Endothelial cell of umbilical vein (primary cell): ENCODE measurements around the gene CCDC80. TPM values are rescaled to one million over a fixed set of nuclear protein-coding genes. Genes with fewer than 3 reads are reported as not detected.
"Not testable (repeated sequence)": the region's sequence is repeated elsewhere in the genome, so short reads cannot be mapped to it uniquely, and the experiment has no call there.

ENCODE experiments used
- BruUV-seq: library from RNA; stranded (reverse); fragments of 400-500 nt; replicated peaks from 2 replicates; lab custom pipeline; 2021; lab: Mats Ljungman, UMichigan
- CTCF ChIA-PET: fragments of 300-600, 350-600 bp; sonication (Branson Sonifier 250); formaldehyde crosslinking; loops from one replicate; lab custom pipeline; 2021; ENCODE audit warnings: antibody characterized with exemption, inconsistent platforms; lab: Charles Lee
- POLR2A ChIA-PET: fragments of 300-600, 350-600 bp; sonication (Branson Sonifier 250); formaldehyde crosslinking; loops from one replicate; lab custom pipeline; 2021; ENCODE audit warnings: antibody characterized with exemption, inconsistent platforms; lab: Charles Lee
- DNase-seq: peaks from one replicate; pipeline ENCODE4 v3.0.0-alpha.2; 2011; ENCODE audit warnings: low read depth, low spot score
- FAIRE-seq: peaks from 2 replicates; lab custom pipeline; 2011; peaks lifted over from hg19 to GRCh38; lab: Jason Lieb, UNC
- H2AFZ ChIP-seq: 2 replicates; pipeline ENCODE4 v1.6.0; 2012; ENCODE audit warnings: low read depth, low read length, control low read depth, inconsistent platforms
- H3K27ac ChIP-seq: 2 replicates; pipeline ENCODE4 v1.5.1; 2011; ENCODE audit warnings: low read depth, mild to moderate bottlenecking, control low read depth, low read length, moderate library complexity; ENCODE audit not compliant: insufficient read depth
- H3K27me3 ChIP-seq, 2 experiments: 2 replicates each; pipeline versions ENCODE4 v1.6.0 to v1.6.1; 2011; ENCODE audit warnings: low read length in 2 of 2, mixed read lengths in 1 of 2; ENCODE audit not compliant: control insufficient read depth in 2 of 2, insufficient read depth in 2 of 2
- H3K36me3 ChIP-seq, 2 experiments: 2 replicates in 1 of 2; 3 replicates in 1 of 2; pipeline ENCODE4 v1.5.1; 2011; ENCODE audit warnings: low read length in 2 of 2, mild to moderate bottlenecking in 1 of 2, moderate library complexity in 1 of 2; ENCODE audit not compliant: control insufficient read depth in 2 of 2, insufficient read depth in 2 of 2; ENCODE audit errors: extremely low read depth in 1 of 2
- H3K4me1 ChIP-seq: 3 replicates; pipeline ENCODE4 v1.5.1; 2011; ENCODE audit warnings: mild to moderate bottlenecking, low read length; ENCODE audit not compliant: control insufficient read depth, insufficient read depth; ENCODE audit errors: extremely low read depth
- H3K4me2 ChIP-seq: 2 replicates; pipeline ENCODE4 v1.6.1; 2011; ENCODE audit warnings: low read length, control low read depth, mixed read lengths; ENCODE audit not compliant: insufficient read depth
- H3K4me3 ChIP-seq, 3 experiments: fragments of 200-600 bp in 1 of 3; sonication (generic), shearing (Covaris generic) in 1 of 3; replicated peaks in 1 of 3; 2 replicates each; pipeline ENCODE4 v1.5.1; 2011 to 2016; ENCODE audit warnings: control low read depth in 3 of 3, low read length in 3 of 3, mild to moderate bottlenecking in 2 of 3, inconsistent platforms in 1 of 3, low read depth in 1 of 3, moderate library complexity in 1 of 3; ENCODE audit not compliant: insufficient read depth in 1 of 3
- H3K79me2 ChIP-seq: 2 replicates; pipeline ENCODE4 v1.6.0; 2012; ENCODE audit warnings: low read length, inconsistent platforms; ENCODE audit not compliant: control insufficient read depth, insufficient read depth
- H3K9ac ChIP-seq: replicated peaks from 2 replicates; pipeline ENCODE3; 2011; ENCODE audit warnings: low read length, control low read depth; ENCODE audit not compliant: insufficient read depth; ENCODE audit errors: extremely low read depth
- H3K9me1 ChIP-seq: replicated peaks from 3 replicates; pipeline ENCODE4 v1.6.0; 2011; ENCODE audit warnings: mild to moderate bottlenecking, low read length; ENCODE audit not compliant: control insufficient read depth, insufficient read depth; ENCODE audit errors: extremely low read depth
- H3K9me3 ChIP-seq: replicated peaks from 2 replicates; pipeline ENCODE4 v1.5.1; 2012; ENCODE audit warnings: low read length, inconsistent platforms; ENCODE audit not compliant: control insufficient read depth, insufficient read depth
- H4K20me1 ChIP-seq: replicated peaks from 2 replicates; pipeline ENCODE3; 2011; ENCODE audit warnings: mild to moderate bottlenecking, low read length; ENCODE audit not compliant: control insufficient read depth, insufficient read depth; ENCODE audit errors: extremely low read depth
- EZH2 ChIP-seq: IDR thresholded peaks from 2 replicates; pipeline ENCODE4 v1.6.1; 2012; ENCODE audit warnings: borderline replicate concordance, low read depth, mild to moderate bottlenecking, moderate library complexity, low read length, inconsistent platforms; ENCODE audit not compliant: severe bottlenecking
- FOS ChIP-seq: IDR thresholded peaks from 2 replicates; pipeline ENCODE4 v1.6.1; 2011; ENCODE audit warnings: mild to moderate bottlenecking, low read length, moderate library complexity, borderline replicate concordance; ENCODE audit not compliant: insufficient read depth
- GATA2 ChIP-seq: IDR thresholded peaks from 2 replicates; pipeline ENCODE4 v1.7.0; 2011; ENCODE audit warnings: low read depth, mild to moderate bottlenecking, moderate library complexity, mixed read lengths, low read length; ENCODE audit not compliant: insufficient read length, insufficient read depth
- JUN ChIP-seq: IDR thresholded peaks from 2 replicates; pipeline ENCODE4 v1.6.1; 2011; ENCODE audit warnings: borderline replicate concordance, low read depth; ENCODE audit not compliant: insufficient read length, insufficient read depth
- MYC ChIP-seq: IDR thresholded peaks from one replicate; pipeline ENCODE4 v1.6.1; 2011; ENCODE audit warnings: mild to moderate bottlenecking, low read depth, low read length
- POLR2A ChIP-seq: IDR thresholded peaks from 2 replicates; pipeline ENCODE4 v1.6.1; 2012; ENCODE audit warnings: low read depth, mild to moderate bottlenecking, control low read depth, low read length
- POLR2AphosphoS5 ChIP-seq: IDR thresholded peaks from 2 replicates; pipeline ENCODE4 v1.6.1; 2012; ENCODE audit warnings: low read depth, mild to moderate bottlenecking, control low read depth, low read length, moderate library complexity; ENCODE audit not compliant: insufficient read depth
- dilution Hi-C: fragments of 300-500 bp; cut with MboI; formaldehyde crosslinking; loops from one replicate; pipeline ENCODE4 v1.15.0; 2019; ENCODE audit warnings: low sequenced_read_pairs; ENCODE audit not compliant: extremely low pct_ligation_motif_present
- intact Hi-C: fragments of 100-400 bp; cut with micrococcal nuclease; formaldehyde crosslinking; loops from one replicate; pipeline ENCODE4 v1.10.0; 2022
- polyA plus RNA-seq, 4 experiments: library from polyadenylated mRNA; depleted of rRNA in 3 of 4; stranded (reverse) in 3 of 4; unstranded in 1 of 4; fragments of >200 nt; gene quantifications; 2 replicates each; pipeline versions ENCODE4 v1.2.1 to v1.2.3, GENCODE V29; 2011 to 2012; ENCODE audit warnings: missing spikeins in 1 of 4
- total RNA-seq: library from RNA; stranded (reverse); gene quantifications from 2 replicates; pipeline ENCODE4 v1.2.3, GENCODE V29; 2021
- TF ChIP-seq, protein P1 (sequence below), 2 donors: IDR thresholded peaks; 1 replicate in 1 of 2; 2 replicates in 1 of 2; pipeline ENCODE4 v1.5.1; 2011; ENCODE audit warnings: low read length in 2 of 2, mild to moderate bottlenecking in 2 of 2, moderate library complexity in 2 of 2, control low read depth in 1 of 2, inconsistent platforms in 1 of 2, low read depth in 1 of 2; ENCODE audit not compliant: insufficient read depth in 1 of 2; ENCODE audit errors: extremely low read depth in 1 of 2
- TF ChIP-seq, protein P2 (sequence below): IDR thresholded peaks from 2 replicates; pipeline ENCODE4 v1.6.1; 2011; ENCODE audit not compliant: insufficient read depth, insufficient read length

CCDC80 gene
- total and polyA plus RNA-seq, 2 donors (not counting 3 experiments of a cell fraction or from before 2014, with no cell fraction given): 28.4 to 77.2 TPM

DNA sequence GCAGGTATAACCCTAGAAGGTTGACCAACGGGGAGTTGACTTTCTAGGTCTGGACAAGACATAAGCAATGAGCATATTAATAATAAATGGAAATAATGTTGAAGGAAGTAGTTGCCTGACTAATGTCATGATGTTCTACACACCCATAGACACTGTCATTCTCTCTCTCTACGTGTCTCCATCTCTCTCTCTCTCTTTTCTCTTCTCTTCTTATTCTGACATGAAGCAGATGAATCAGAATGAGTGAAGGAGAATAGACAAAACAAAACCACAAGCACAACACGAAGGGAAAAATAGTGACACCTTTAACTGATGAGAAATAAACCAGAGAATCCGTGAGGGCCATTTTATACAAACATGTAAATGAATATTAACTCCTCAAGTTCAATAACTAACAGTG, 26.7 kb upstream of the CCDC80 start:
- POLR2A ChIA-PET: no interaction called here
- Histone ChIP-seq H3K9ac (no peak overlapping the region), H3K79me2 (no peaks in the 10 kb centered on the region), H3K9me3 (no peaks in the 10 kb centered on the region), H3K9me1 (no peaks in the 10 kb centered on the region), H4K20me1 (no peaks in the 10 kb centered on the region), H3K4me3 (no peak overlapping the region), H3K36me3 (no peaks in the 10 kb centered on the region), H2AFZ (no peak overlapping the region), H3K4me2 (no peak overlapping the region), H3K27me3 (no peaks in the 10 kb centered on the region), H3K4me1 (no peaks in the 10 kb centered on the region), H3K27ac (no peak overlapping the region)
- dilution Hi-C loops (no loop called here), intact Hi-C loops (no loop called here)
- DNase-seq (no peak), FAIRE-seq (no peak)
- no TSS peak for BruUV-seq
- CTCF ChIA-PET: interaction anchor here (1.4 to 1.5 kb wide), 2 partner anchors 10 to 15 kb away, joined by 3 to 5 read pairs; no protein-coding TSS in a partner anchor
- TF ChIP-seq, protein P1, sequence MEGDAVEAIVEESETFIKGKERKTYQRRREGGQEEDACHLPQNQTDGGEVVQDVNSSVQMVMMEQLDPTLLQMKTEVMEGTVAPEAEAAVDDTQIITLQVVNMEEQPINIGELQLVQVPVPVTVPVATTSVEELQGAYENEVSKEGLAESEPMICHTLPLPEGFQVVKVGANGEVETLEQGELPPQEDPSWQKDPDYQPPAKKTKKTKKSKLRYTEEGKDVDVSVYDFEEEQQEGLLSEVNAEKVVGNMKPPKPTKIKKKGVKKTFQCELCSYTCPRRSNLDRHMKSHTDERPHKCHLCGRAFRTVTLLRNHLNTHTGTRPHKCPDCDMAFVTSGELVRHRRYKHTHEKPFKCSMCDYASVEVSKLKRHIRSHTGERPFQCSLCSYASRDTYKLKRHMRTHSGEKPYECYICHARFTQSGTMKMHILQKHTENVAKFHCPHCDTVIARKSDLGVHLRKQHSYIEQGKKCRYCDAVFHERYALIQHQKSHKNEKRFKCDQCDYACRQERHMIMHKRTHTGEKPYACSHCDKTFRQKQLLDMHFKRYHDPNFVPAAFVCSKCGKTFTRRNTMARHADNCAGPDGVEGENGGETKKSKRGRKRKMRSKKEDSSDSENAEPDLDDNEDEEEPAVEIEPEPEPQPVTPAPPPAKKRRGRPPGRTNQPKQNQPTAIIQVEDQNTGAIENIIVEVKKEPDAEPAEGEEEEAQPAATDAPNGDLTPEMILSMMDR (IDR thresholded peaks at IDR 0.05; ENCODE audit: extremely low read depth in 1 of 2, insufficient read depth in 1 of 2, low read depth in 1 of 2, low read length in 2 of 2): no peak
- TF ChIP-seq EZH2: no peak
- no peak for TF ChIP-seq JUN
- no peak for TF ChIP-seq FOS
- TF ChIP-seq POLR2A: no peak
- TF ChIP-seq POLR2AphosphoS5: no peak
- TF ChIP-seq, protein P2, sequence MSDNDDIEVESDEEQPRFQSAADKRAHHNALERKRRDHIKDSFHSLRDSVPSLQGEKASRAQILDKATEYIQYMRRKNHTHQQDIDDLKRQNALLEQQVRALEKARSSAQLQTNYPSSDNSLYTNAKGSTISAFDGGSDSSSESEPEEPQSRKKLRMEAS: no peak
- no peak for TF ChIP-seq MYC
- no peak for TF ChIP-seq GATA2

DNA sequence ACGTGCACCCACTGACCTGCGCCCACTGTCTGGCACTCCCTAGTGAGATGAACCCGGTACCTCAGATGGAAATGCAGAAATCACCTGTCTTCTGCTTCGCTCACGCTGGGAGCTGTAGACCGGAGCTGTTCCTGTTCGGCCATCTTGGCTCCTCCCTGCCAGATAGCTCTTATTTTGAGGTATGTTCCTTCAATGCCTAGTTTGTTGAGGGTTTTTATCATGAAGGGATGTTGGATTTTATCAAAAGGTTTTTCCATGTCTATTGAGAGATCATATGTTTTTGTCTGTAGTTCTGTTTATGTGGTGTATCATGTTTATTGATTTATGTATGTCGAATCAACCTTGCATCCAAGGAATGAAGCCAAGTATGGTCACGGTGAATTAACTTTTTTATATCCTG, 24.1 kb upstream of the CCDC80 start:
- intact Hi-C loops, H3K4me1 ChIP-seq, H3K27me3 ChIP-seq, H3K4me2 ChIP-seq, CTCF ChIA-PET, H3K9ac ChIP-seq, H3K36me3 ChIP-seq, DNase-seq, H2AFZ ChIP-seq, FAIRE-seq, H3K79me2 ChIP-seq, dilution Hi-C loops, H3K4me3 ChIP-seq, POLR2A ChIA-PET, H3K9me3 ChIP-seq, H4K20me1 ChIP-seq, H3K27ac ChIP-seq, BruUV-seq, H3K9me1 ChIP-seq: not testable (repeated sequence)
